Loucy (cell line): ENCODE data around the gene SLC39A9.

Experiments used
- H2AFZ ChIP-seq: fragments of 200-600 bp; sonication (generic); 2 replicates; pipeline ENCODE4 v1.6.0; 2016; ENCODE audit warnings: antibody characterized with exemption, mild to moderate bottlenecking, low read length, moderate library complexity
- H3F3A ChIP-seq: fragments of 200-600 bp; 2 replicates; pipeline ENCODE4 v1.6.0; 2016; ENCODE audit warnings: antibody characterized with exemption, low read depth, mild to moderate bottlenecking
- H3K27me3 ChIP-seq: fragments of 200-600 bp; sonication (generic); 2 replicates; pipeline ENCODE4 v1.6.1; 2014; ENCODE audit warnings: low read length, mild to moderate bottlenecking; ENCODE audit not compliant: insufficient read depth, poor library complexity, severe bottlenecking
- H3K36me3 ChIP-seq: fragments of 200-600 bp; sonication (generic); 2 replicates; pipeline ENCODE4 v1.6.1; 2016; ENCODE audit warnings: low read length; ENCODE audit not compliant: insufficient read depth
- H3K4me1 ChIP-seq: fragments of 200-600 bp; sonication (generic); 2 replicates; pipeline ENCODE4 v1.5.1; 2014; ENCODE audit warnings: low read length, mild to moderate bottlenecking; ENCODE audit not compliant: insufficient read depth, poor library complexity, severe bottlenecking
- H3K4me2 ChIP-seq: fragments of 200-600 bp; sonication (generic); 2 replicates; pipeline ENCODE4 v1.6.0; 2014; ENCODE audit warnings: antibody characterized with exemption, low read length, low read depth, mild to moderate bottlenecking; ENCODE audit not compliant: poor library complexity, severe bottlenecking
- H3K4me3 ChIP-seq: fragments of 200-600 bp; sonication (generic); 2 replicates; pipeline ENCODE4 v1.5.1; 2014; ENCODE audit warnings: low read length, mild to moderate bottlenecking, mixed read lengths; ENCODE audit not compliant: poor library complexity, severe bottlenecking
- H3K79me2 ChIP-seq: fragments of 200-600 bp; sonication (generic); 2 replicates; pipeline ENCODE4 v1.6.1; 2014; ENCODE audit warnings: low read length; ENCODE audit not compliant: insufficient read depth
- H3K9ac ChIP-seq: fragments of 200-600 bp; sonication (generic); 2 replicates; pipeline ENCODE4 v1.6.0; 2014; ENCODE audit warnings: mild to moderate bottlenecking, low read depth, low read length, moderate library complexity; ENCODE audit not compliant: poor library complexity, severe bottlenecking
- H3K9me2 ChIP-seq: fragments of 200-600 bp; sonication (generic); replicated peaks from 2 replicates; pipeline ENCODE4 v1.6.1; 2016; ENCODE audit warnings: low read depth, low read length, mixed read lengths
- H3K9me3 ChIP-seq: fragments of 200-600 bp; sonication (generic); 2 replicates; pipeline ENCODE4 v1.6.1; 2014; ENCODE audit warnings: mild to moderate bottlenecking, antibody characterized with exemption, low read length, low read depth; ENCODE audit not compliant: insufficient read depth
- H4K20me1 ChIP-seq: fragments of 200-600 bp; sonication (generic); 2 replicates; pipeline ENCODE4 v1.6.0; 2014; ENCODE audit warnings: antibody characterized with exemption, low read length, mild to moderate bottlenecking; ENCODE audit not compliant: insufficient read depth, poor library complexity, severe bottlenecking
- CTCF ChIP-seq: fragments of 200-600 bp; sonication (generic); conservative IDR thresholded peaks from 2 replicates; pipeline ENCODE4 v1.5.1; 2014; ENCODE audit warnings: mild to moderate bottlenecking, antibody characterized with exemption, low read length
- EZH2phosphoT487 ChIP-seq: fragments of 200-600 bp; IDR thresholded peaks from 2 replicates; pipeline ENCODE4 v1.6.1; 2018; ENCODE audit warnings: antibody characterized with exemption, mild to moderate bottlenecking, moderate library complexity, borderline replicate concordance

Gene SLC39A9

GRCh38 chr14:69356903-69357543 lies 41.5 kb upstream of the SLC39A9 start:
- TF ChIP-seq EZH2phosphoT487 (no peak), CTCF (no peak)
- Histone ChIP-seq H3K4me2 (no peak overlapping the region), H3K9ac (no peak overlapping the region), H3K79me2 (no peaks in the 10 kb centered on the region), H3K4me3 (no peak overlapping the region), H3K36me3 (no peaks in the 10 kb centered on the region), H3K9me3 (no peaks in the 10 kb centered on the region), H2AFZ (no peak overlapping the region), H3K9me2 (no peaks in the 10 kb centered on the region), H4K20me1 (no peaks in the 10 kb centered on the region), H3F3A (no peaks in the 10 kb centered on the region), H3K4me1 (peaks cover 13% of the 10 kb centered on the region), H3K27me3 (no peaks in the 10 kb centered on the region)

- H3K36me3 ChIP-seq, result no peaks in the 10 kb centered on the region
- no peaks in the 10 kb centered on the region for H3K9me2 ChIP-seq
- no peak overlapping the region for H2AFZ ChIP-seq
- no peaks in the 10 kb centered on the region for H3K9me3 ChIP-seq
- TF ChIP-seq CTCF, result no peak
- no peak for TF ChIP-seq EZH2phosphoT487
- no peaks in the 10 kb centered on the region for H3F3A ChIP-seq
- no peaks in the 10 kb centered on the region for H4K20me1 ChIP-seq
- no peak overlapping the region for H3K9ac ChIP-seq
- H3K27me3 ChIP-seq, result no peaks in the 10 kb centered on the region
- no peak overlapping the region for H3K4me2 ChIP-seq
- peaks cover 13% of the 10 kb centered on the region for H3K4me1 ChIP-seq
- H3K4me3 ChIP-seq, result no peak overlapping the region
- no peaks in the 10 kb centered on the region for H3K79me2 ChIP-seq
These were observed 40.8 kb upstream of the SLC39A9 start for GRCh38 chr14:69357544-69358200.

GRCh38 chr14:69358233-69358963 lies 40.1 kb upstream of the SLC39A9 start:
- no peaks in the 10 kb centered on the region for H3K79me2 ChIP-seq
- no peaks in the 10 kb centered on the region for H3K9me3 ChIP-seq
- no peaks in the 10 kb centered on the region for H3K27me3 ChIP-seq
- H3K36me3 ChIP-seq, result no peaks in the 10 kb centered on the region
- TF ChIP-seq EZH2phosphoT487 (no peak), CTCF (no peak)
- no peaks in the 10 kb centered on the region for H3K9me2 ChIP-seq
- no peak overlapping the region for H3K4me2 ChIP-seq
- H3F3A ChIP-seq, result no peaks in the 10 kb centered on the region
- peaks cover 13% of the 10 kb centered on the region for H3K4me1 ChIP-seq
- H3K9ac ChIP-seq, result no peak overlapping the region
- H4K20me1 ChIP-seq, result no peaks in the 10 kb centered on the region
- no peak overlapping the region for H3K4me3 ChIP-seq
- no peak overlapping the region for H2AFZ ChIP-seq
